OCI-LY3 (cell line): ENCODE data around the gene EFCAB6.

ENCODE experiments used
- H2AFZ ChIP-seq: fragments of 200-600, 300-600 bp; shearing (Covaris generic); 2 replicates; pipeline ENCODE4 v1.6.0; 2014; ENCODE audit warnings: antibody characterized with exemption, low read depth, low read length
- H3K27ac ChIP-seq: fragments of 200-600, 300-600 bp; sonication (generic); 2 replicates; pipeline ENCODE4 v1.5.1; 2014; ENCODE audit warnings: mild to moderate bottlenecking, low read length, moderate library complexity, mixed read lengths
- H3K27me3 ChIP-seq: fragments of 200-600, 300-600 bp; sonication (generic); 2 replicates; pipeline ENCODE4 v1.6.1; 2014; ENCODE audit warnings: low read depth, low read length, mixed read lengths
- H3K36me3 ChIP-seq: fragments of 200-600, 300-600 bp; sonication (generic); replicated peaks from 2 replicates; pipeline ENCODE3; 2014; ENCODE audit warnings: low read depth, low read length, mixed read lengths
- H3K4me1 ChIP-seq: fragments of 300-600, 200-600 bp; sonication (generic); 2 replicates; pipeline ENCODE4 v1.6.1; 2014; ENCODE audit warnings: low read length, mixed read lengths
- H3K4me2 ChIP-seq: fragments of 200-600, 300-600 bp; sonication (generic); 2 replicates; pipeline ENCODE4 v1.6.1; 2014; ENCODE audit warnings: low read length, mixed read lengths
- H3K4me3 ChIP-seq: fragments of 300-600, 200-600 bp; sonication (generic); 2 replicates; pipeline ENCODE4 v1.5.1; 2014; ENCODE audit warnings: antibody characterized with exemption, mild to moderate bottlenecking, low read length, moderate library complexity
- H3K79me2 ChIP-seq: fragments of 300-600, 200-600 bp; shearing (Covaris generic); 2 replicates; pipeline ENCODE4 v1.6.1; 2014; ENCODE audit warnings: mild to moderate bottlenecking, low read length, mixed read lengths
- H3K9ac ChIP-seq: fragments of 300-600, 200-600 bp; shearing (Covaris generic); 2 replicates; pipeline ENCODE4 v1.6.0; 2014; ENCODE audit warnings: mild to moderate bottlenecking, low read length, moderate library complexity
- H3K9me3 ChIP-seq: fragments of 200-600, 300-600 bp; shearing (Covaris generic); 2 replicates; pipeline ENCODE4 v1.6.1; 2014; ENCODE audit warnings: low read length, mixed read lengths; ENCODE audit not compliant: insufficient read depth
- H4K20me1 ChIP-seq: fragments of 200-600, 300-600 bp; sonication (generic); 2 replicates; pipeline ENCODE4 v1.6.1; 2016; ENCODE audit warnings: low read length, mixed read lengths; ENCODE audit not compliant: insufficient read depth
- CTCF ChIP-seq: fragments of 200-600, 300-600 bp; sonication (generic); IDR thresholded peaks from 2 replicates; pipeline ENCODE4 v1.5.1; 2014; ENCODE audit warnings: antibody characterized with exemption, low read length, low read depth
- EZH2phosphoT487 ChIP-seq: fragments of 200-600 bp; shearing (Covaris generic); IDR thresholded peaks from 2 replicates; pipeline ENCODE4 v1.6.1; 2018; ENCODE audit warnings: antibody characterized with exemption, mixed run types, low read depth

Gene EFCAB6

DNA sequence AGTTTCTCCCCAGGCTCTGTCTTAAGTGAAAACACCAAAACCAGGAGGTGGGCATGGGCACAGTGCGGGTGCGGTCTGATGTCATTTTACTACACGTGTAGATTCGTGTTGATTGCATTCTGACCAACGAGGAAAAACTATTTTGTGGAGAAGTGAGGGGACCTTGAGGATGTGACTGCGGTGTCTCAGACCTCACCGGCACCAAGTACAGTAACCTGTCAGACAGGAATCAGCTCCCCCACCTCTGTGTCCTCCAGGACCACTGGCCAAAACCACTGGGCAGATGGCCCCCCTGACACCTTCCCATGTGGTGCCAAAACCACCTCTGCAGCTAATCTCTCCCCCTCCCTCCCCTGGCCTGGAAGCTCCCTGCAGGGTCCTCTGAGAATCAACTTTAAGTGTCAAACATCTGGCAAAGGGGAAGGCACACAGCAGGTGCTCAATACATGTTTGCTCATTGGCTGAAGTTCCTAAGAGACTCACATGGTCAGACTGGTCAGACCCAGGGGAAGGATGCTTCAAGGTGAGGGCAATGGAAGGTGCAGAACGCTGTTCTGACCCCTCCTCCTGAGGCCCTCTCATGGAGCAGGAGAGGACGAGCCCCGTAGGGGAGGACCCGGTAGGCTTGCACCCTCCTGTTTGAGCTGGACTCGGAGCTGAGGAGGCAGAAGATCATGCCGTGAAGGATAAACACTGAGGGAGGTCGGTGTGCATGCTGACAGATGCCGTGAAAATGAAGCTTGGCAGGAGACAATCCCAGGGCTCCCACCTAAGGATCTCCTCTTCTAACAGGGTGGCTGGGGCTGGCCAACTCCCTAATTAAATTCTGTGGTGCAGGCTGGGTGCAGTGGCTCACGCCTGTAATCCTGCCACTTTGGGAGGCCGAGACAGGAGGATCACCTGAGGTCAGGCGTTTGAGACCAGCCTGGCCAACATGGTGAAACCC is 270.4 kb downstream of the EFCAB6 start:
- TF ChIP-seq CTCF, result no peak
- TF ChIP-seq EZH2phosphoT487, result no peak
- Histone ChIP-seq H3K4me3 (no peak overlapping the region), H3K79me2 (no peaks in the 10 kb centered on the region), H3K4me1 (no peaks in the 10 kb centered on the region), H4K20me1 (no peaks in the 10 kb centered on the region), H3K36me3 (no peaks in the 10 kb centered on the region), H3K27ac (no peak overlapping the region), H3K4me2 (no peak overlapping the region), H2AFZ (no peak overlapping the region), H3K9ac (no peak overlapping the region), H3K27me3 (peaks cover 32% of the 10 kb centered on the region), H3K9me3 (no peaks in the 10 kb centered on the region)

DNA sequence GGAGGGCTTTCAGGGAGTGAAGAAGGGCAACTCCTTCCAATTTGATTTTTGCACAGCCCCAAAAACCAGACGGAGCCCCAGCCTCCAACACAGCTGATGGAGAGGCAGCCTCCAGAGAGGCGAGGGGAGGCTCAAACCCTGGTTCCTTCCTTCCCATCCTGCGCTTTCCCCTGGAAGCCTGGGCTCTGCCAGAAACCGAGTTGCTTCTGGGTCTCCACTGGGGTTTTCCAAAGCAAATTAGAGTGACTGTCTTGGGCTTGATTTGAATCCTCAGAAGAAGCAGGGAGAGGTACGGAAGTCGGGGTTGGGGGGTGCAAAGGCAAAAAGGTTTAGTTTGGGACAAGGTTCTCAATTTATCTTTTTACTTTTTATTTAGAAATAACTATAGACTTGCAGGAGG is 271.1 kb downstream of the EFCAB6 start:
- H4K20me1 ChIP-seq, result no peaks in the 10 kb centered on the region
- H3K27me3 ChIP-seq, result peaks cover 34% of the 10 kb centered on the region
- no peaks in the 10 kb centered on the region for H3K36me3 ChIP-seq
- H3K4me2 ChIP-seq, result no peak overlapping the region
- TF ChIP-seq CTCF (no peak), EZH2phosphoT487 (no peak)
- no peak overlapping the region for H2AFZ ChIP-seq
- no peak overlapping the region for H3K9ac ChIP-seq
- H3K9me3 ChIP-seq, result no peaks in the 10 kb centered on the region
- no peaks in the 10 kb centered on the region for H3K4me1 ChIP-seq
- no peak overlapping the region for H3K27ac ChIP-seq
- H3K4me3 ChIP-seq, result no peak overlapping the region
- H3K79me2 ChIP-seq, result no peaks in the 10 kb centered on the region

DNA sequence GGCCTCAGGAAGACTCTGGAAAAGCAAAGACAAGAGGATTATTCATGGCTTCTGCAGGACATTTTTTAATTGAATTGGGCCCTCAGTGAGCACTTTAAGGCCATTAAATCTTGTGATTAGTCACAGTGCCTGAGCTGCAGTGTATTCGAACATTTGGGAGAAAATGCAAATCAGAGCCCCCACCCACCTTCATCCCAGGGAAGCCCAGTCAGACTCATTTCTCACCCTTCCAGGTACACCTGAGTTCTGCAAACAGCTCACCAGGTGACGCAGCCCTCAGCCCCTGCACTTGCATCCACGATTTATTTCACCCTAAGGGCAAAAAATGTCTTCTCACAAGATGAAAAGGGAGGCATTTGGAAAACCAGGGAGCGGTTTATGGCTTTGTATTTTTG is 271.6 kb downstream of the EFCAB6 start:
- no peak overlapping the region for H3K4me2 ChIP-seq
- H3K4me3 ChIP-seq, result no peak overlapping the region
- H3K36me3 ChIP-seq, result no peaks in the 10 kb centered on the region
- H4K20me1 ChIP-seq, result no peaks in the 10 kb centered on the region
- H3K4me1 ChIP-seq, result no peaks in the 10 kb centered on the region
- no peaks in the 10 kb centered on the region for H3K9me3 ChIP-seq
- H3K79me2 ChIP-seq, result no peaks in the 10 kb centered on the region
- H2AFZ ChIP-seq, result no peak overlapping the region
- H3K27me3 ChIP-seq, result peaks cover 35% of the 10 kb centered on the region
- TF ChIP-seq CTCF (no peak), EZH2phosphoT487 (no peak)
- no peak overlapping the region for H3K27ac ChIP-seq
- no peak overlapping the region for H3K9ac ChIP-seq

DNA sequence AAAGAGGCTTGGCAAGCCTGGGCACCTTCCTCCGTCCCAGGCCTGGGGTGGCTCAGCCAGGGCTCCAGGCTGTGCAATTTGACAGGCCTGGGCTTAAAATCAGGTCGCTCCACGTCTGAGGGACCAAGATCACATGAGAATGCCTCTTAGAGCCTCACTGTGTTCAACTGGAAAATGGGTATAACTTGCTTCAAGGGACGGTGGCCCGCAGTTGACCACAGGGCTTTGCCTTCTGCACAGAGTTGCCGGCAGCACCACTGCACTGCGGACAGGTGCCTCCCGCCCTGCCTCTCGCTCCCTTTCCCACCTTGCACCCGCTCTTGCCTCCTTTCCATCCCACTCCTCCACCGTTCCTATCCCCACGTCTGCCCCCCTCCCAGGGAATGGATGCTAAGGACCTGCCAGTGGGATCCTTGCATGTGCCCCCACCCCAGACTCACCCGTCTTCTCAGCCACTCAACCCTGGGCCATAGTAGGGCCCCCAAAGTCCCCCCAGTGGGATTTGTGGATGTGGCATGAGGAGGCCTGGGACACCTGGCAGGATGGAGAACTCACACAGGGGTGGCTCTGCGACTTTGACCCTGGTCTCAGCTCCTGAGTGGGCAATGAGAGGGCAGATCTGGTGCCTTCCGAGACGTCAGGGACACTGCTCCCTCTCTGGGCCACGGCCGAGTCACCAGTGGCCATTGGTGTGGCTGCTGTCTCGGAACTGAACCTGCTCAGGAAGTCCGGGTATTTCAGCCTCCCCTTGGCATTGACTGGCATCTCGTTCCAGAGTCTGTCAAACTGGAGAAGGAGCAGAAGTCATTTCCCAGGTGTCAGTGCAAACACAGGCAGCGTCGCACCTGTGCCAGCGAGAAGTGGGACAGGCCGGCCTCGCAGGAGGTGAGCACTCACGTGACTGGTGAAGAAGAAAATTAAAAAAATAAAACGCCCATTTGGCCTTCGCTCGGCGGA is 272.3 kb downstream of the EFCAB6 start:
- no peaks in the 10 kb centered on the region for H3K9me3 ChIP-seq
- no peaks in the 10 kb centered on the region for H3K4me1 ChIP-seq
- peaks cover 42% of the 10 kb centered on the region for H3K27me3 ChIP-seq
- TF ChIP-seq CTCF (no peak), EZH2phosphoT487 (no peak)
- no peak overlapping the region for H3K9ac ChIP-seq
- no peak overlapping the region for H3K4me3 ChIP-seq
- no peak overlapping the region for H3K4me2 ChIP-seq
- H3K27ac ChIP-seq, result no peak overlapping the region
- H4K20me1 ChIP-seq, result no peaks in the 10 kb centered on the region
- no peak overlapping the region for H2AFZ ChIP-seq
- H3K36me3 ChIP-seq, result no peaks in the 10 kb centered on the region
- H3K79me2 ChIP-seq, result no peaks in the 10 kb centered on the region
